ENCODE results near the gene ATG2A. TPM values are rescaled to one million over a fixed set of nuclear protein-coding genes. Genes with fewer than 3 reads are reported as not detected.

The ATG2A gene
- total and polyA plus RNA-seq, 10 of the 15 experiments (the other 5 are each of a cell fraction or from before 2014, with no cell fraction given) = 0.08 to 19.0 (median 4.6) TPM

DNA sequence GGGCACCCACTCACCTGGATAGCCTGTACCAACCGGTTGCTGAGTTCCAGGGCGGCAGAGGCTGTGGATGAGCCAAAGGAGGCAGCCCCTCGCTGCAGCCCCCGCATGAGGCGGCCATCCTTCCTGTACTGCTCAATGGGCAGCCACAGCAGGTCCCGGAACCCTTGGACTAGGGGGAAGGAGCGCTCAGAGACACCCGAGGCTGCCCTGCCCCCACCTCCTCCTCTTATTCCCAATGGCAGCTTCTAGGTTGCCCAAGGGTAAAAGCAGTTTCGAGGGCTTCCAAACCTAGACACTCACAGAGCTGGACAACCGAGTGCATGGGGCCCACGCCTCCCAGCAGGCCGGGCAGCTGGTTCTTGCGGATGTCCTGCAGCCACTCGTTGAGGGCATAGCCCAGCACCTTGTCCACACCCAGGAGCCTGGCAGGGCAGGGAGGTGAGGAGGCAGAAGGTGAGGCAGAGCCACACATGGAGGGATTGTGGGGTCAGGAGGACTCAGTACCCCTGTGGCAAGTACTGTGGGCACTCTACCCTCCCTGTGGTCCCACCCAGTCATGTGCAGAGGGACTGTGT lies 20.5 kb downstream of the ATG2A start:
- ChIA-PET RAD21 (ENCODE audit: unreplicated experiment) (interaction anchor here (1.0 to 5.7 kb wide), 3 partner anchors 24 to 52 kb away, joined by 3 to 101 read pairs (median 4); partner anchors contain the start of gene CDC42BPG), POLR2A (interaction anchor here (0.6 to 1.4 kb wide), 4 partner anchors 32 to 50 kb away, joined by 3 to 5 read pairs (median 4); no protein-coding TSS in a partner anchor), SMC1A (ENCODE audit: uncharacterized antibody, unreplicated experiment) (interaction anchor here (4.1 to 7.2 kb wide), 2 partner anchors 47 to 48 kb away, joined by 18 to 138 read pairs; no protein-coding TSS in a partner anchor), CTCF (interaction anchor here (0.5 to 30.0 kb wide), 4 partner anchors 40 to 238 kb away, joined by 3 to 1208 read pairs (median 4); partner anchors contain the start of genes CDC42BPG, SYVN1 and ZNHIT2)
- Histone ChIP-seq H3K27me3 (replicated peaks in 1 of 2; ENCODE audit: control insufficient read depth in 2 of 2, insufficient read depth in 2 of 2, low read length in 1 of 2) (no peaks in the 10 kb centered on the region), H3K79me2 (ENCODE audit: control insufficient read depth, insufficient read depth, low read length) (no peaks in the 10 kb centered on the region), H3K4me2 (ENCODE audit: control insufficient read depth, insufficient read depth) (no peak overlapping the region), H3K9ac (ENCODE audit: control insufficient read depth, insufficient read depth, low read length) (no peak overlapping the region), H4K20me1 (ENCODE audit: control insufficient read depth, insufficient read depth) (no peaks in the 10 kb centered on the region), H3K36me3 (ENCODE audit: control insufficient read depth in 2 of 2, insufficient read depth in 2 of 2, low read length in 1 of 2) (peaks cover 0 to 3% of the 10 kb centered on the region in 2 experiments; a peak in 1 of 4 replicates), H3K4me3 (no peak overlapping the region), H3K9me3 (replicated peaks; ENCODE audit: control insufficient read depth, insufficient read depth, low read length) (no peaks in the 10 kb centered on the region), H2AFZ (ENCODE audit: control insufficient read depth, low read depth, low read length) (no peak overlapping the region), H3K27ac (ENCODE audit: control insufficient read depth, insufficient read depth) (no peak overlapping the region), H3K4me1 (ENCODE audit: control insufficient read depth, insufficient read depth, low read length) (peaks cover 9% of the 10 kb centered on the region)
- no peak for TF ChIP-seq SPI1 (IDR thresholded peaks at IDR 0.05; ENCODE audit: borderline replicate concordance, insufficient read depth, low read depth, low read length)
- TF ChIP-seq, protein P1, sequence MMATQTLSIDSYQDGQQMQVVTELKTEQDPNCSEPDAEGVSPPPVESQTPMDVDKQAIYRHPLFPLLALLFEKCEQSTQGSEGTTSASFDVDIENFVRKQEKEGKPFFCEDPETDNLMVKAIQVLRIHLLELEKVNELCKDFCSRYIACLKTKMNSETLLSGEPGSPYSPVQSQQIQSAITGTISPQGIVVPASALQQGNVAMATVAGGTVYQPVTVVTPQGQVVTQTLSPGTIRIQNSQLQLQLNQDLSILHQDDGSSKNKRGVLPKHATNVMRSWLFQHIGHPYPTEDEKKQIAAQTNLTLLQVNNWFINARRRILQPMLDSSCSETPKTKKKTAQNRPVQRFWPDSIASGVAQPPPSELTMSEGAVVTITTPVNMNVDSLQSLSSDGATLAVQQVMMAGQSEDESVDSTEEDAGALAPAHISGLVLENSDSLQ (IDR thresholded peaks at IDR 0.05) = no peak
- no peak for TF ChIP-seq SMARCA5 (IDR thresholded peaks at IDR 0.05)
- TF ChIP-seq SIX5 (IDR thresholded peaks at IDR 0.05; ENCODE audit: low read depth, low read length, severe bottlenecking) = no peak
- ATAC-seq (no peak), DNase-seq (ENCODE audit: low read depth, low spot score) (no peak), FAIRE-seq (no peak)
- intact Hi-C loops (cut with micrococcal nuclease; ENCODE audit: unreplicated experiment) (no loop called here), in situ Hi-C loops (cut with MboI) (no loop called here)
- 83% methylated on average over 14 of the region's 14 CpGs for WGBS (ENCODE audit: insufficient coverage, insufficient replicate concordance, low lambda C conversion rate, missing lambda C conversion rate)
- no TSS peak for BruUV-seq (replicated peaks)
